ENCODE results near the gene APEX1.
"Not testable (repeated sequence)": the region's sequence is repeated elsewhere in the genome, so short reads cannot be mapped to it uniquely, and the experiment has no call there.

Gene APEX1

DNA sequence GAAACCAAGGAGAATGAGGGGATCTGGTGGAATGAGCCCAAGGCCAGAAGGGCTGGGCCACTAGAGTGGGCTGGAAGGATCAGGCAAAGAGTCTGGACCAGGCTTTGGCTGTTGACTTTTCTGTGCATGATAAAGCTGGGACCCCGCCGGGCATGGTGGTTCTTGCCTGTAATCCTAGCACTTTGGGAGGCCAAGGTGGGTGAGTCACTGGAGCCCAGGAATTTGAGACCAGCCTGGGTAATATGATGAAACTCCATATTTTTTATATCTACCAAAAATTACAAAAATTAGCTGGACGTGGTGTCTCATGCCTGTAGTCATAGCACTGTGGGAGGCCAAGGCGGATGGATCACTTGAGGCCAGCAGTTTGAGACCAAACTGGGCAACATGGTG is 18.7 kb upstream of the APEX1 start:
- no peak for DNase-seq

DNA sequence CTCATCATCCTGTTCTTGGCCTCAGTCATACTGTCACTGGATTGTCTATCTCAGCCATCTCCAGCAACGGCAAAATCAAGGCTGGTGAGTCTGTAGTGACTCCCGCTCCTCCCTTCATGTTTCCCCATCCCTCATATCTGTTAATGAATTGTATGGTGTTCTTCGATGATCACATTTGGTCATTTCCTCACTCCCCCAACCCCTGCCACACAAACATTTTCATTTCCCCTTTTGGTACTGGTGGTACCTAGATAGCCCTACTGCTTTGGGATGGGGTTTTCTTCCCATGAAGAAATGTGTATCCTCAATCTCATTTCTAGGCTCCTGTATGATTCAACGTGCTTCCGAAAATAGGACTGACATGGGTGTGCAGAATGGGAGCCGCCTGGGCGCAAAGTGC is 16.4 kb upstream of the APEX1 start:
- DNase-seq = no peak

DNA sequence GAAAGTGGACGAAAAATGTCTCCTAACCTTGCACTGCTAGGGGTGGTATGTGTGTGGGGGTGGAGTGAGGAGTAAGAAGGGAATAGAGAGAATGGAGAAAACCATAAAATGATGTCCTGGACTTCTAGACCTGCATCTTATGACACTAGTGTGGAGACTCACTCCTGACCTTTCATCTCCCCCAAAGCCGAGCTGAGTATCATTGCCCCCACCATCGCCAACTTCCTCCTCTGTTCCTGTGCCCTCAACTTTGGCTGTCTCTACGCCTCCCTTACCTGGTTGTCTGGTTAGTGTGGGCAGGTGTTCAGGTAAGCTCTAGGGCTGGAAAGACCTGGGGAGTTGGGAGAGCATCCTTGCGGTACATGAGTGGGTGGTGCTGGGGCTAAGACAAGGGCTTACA is 14.6 kb upstream of the APEX1 start:
- no peak for DNase-seq

DNA sequence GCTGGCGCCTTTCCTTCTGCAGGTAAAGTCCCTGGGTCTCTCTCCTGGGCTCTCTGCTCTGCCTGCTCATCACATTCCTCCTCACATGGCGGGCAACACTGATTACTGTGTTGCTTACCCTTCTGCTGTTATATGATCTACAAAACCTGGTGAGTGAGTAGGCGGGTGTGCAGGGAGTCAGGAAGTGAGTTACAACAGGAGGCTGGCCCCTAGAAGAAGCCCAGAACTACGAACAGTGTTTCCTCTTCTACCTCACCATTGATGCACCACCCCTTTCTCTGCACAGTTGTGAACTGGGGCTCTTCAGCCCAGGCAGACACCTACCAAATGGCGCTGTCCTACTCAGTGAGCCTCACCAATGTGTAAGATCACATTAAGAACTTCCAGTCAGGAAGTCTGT is 14.1 kb upstream of the APEX1 start:
- DNase-seq = no peak

DNA sequence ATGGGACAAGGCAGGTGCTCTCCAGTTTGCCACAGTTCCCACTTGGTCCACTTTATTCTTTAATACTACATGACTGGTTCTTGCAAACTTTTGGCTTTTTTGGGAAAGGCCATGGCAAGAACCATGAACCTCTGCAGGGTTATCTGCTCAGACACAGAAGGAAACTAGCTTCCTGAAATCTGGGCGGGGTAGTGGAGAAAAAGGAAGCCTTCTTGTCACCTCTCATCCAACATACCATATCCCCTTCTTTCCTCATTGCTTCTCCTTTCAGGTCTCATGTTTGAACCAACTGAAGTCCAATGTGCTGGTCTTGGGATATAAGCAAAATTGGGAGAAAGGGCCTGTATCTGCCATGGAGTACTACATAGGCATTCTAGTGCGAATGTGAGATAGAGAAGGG is 13.6 kb upstream of the APEX1 start:
- no peak for DNase-seq

DNA sequence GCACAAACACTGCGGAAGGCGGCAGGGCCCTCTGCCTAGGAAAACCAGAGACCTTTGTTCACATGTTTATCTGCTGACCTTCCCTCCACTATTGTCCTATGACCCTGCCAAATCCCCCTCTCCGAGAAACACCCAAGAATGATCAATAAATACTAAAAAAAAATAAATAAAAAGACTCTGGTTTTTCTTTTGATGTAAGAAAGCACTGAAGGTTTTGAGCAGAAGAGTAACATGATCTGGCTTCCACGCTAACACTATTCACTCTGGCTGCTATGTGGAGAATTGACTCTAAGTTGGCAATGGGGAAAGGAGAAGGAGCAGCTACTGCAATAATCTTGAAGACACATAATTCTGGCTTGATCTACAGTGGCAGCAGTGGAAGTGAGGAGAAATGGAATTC is 11.4 kb upstream of the APEX1 start:
- not testable (repeated sequence) for DNase-seq

DNA sequence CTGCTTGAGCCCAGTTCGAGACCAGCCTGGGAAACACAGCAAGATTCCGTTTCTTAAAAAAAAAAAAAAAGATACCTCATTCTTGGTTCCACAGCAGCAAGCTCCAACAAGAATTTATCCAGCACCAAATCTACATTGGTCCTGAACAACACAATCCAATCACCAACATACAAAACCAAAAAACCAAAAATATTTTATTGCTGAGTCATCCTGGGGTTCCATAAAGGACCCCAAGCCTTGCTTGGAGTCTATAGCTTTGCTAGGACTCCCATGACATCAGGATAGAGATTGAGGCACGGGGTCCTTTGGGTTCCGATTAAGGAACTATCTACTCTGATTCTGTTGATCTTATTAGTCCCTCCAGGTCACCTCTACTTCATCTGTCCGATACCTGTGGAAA is 8.1 kb upstream of the APEX1 start:
- no peak for DNase-seq

DNA sequence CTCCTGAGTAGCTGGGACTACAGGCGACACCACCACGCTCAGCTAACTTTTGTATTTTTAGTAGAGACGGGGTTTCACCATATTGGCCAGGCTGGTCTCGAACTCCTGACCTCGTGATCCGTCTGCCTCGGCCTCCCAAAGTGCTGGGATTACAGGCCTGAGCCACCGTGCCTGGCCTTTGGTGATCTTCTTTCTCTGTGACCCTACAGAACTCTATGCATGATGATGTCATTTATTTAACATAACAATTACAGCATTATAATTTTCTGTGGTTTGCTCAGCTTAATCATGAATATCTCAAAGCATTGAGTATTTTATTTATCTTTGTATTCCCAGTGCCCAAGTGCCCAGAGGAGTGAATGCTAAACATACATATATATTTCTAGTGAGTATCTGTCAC is 2.2 kb upstream of the APEX1 start:
- not testable (repeated sequence) for DNase-seq

DNA sequence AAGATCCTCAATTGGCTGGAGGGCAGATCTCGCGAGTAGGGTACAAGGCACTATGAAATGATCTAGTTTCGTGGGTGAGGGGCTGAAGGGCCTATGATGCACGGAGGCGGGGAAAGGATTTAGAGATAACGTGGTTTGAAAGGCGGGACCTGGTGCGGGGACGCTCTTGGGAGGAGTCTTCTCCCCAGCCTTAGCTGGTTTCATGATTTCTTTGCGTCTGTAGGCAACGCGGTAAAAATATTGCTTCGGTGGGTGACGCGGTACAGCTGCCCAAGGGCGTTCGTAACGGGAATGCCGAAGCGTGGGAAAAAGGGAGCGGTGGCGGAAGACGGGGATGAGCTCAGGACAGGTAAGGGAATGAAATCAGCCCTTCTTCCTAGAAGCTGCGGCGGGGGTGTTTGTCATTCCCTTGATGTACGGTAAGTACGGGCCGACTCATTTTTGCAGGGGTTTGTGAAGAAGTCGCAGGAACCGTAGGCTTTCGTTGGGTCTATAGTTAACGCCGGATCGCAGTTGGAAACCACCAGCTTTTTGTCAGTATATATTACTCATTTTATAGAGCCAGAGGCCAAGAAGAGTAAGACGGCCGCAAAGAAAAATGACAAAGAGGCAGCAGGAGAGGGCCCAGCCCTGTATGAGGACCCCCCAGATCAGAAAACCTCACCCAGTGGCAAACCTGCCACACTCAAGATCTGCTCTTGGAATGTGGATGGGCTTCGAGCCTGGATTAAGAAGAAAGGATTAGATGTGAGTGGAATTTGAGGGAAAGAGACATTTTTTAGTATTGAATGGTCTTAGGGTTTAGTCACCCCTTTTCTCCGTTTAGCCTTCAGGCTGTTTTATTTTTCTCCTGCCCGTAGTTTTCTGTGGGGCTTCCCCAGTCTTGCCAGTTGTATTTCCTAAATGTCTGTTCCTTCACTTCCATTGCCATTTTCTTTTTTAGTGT is 602 bp downstream of the APEX1 start:
- no peak for DNase-seq

DNA sequence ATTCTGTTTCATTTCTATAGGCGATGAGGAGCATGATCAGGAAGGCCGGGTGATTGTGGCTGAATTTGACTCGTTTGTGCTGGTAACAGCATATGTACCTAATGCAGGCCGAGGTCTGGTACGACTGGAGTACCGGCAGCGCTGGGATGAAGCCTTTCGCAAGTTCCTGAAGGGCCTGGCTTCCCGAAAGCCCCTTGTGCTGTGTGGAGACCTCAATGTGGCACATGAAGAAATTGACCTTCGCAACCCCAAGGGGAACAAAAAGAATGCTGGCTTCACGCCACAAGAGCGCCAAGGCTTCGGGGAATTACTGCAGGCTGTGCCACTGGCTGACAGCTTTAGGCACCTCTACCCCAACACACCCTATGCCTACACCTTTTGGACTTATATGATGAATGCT is 1.9 kb downstream of the APEX1 start:
- DNase-seq = no peak

DNA sequence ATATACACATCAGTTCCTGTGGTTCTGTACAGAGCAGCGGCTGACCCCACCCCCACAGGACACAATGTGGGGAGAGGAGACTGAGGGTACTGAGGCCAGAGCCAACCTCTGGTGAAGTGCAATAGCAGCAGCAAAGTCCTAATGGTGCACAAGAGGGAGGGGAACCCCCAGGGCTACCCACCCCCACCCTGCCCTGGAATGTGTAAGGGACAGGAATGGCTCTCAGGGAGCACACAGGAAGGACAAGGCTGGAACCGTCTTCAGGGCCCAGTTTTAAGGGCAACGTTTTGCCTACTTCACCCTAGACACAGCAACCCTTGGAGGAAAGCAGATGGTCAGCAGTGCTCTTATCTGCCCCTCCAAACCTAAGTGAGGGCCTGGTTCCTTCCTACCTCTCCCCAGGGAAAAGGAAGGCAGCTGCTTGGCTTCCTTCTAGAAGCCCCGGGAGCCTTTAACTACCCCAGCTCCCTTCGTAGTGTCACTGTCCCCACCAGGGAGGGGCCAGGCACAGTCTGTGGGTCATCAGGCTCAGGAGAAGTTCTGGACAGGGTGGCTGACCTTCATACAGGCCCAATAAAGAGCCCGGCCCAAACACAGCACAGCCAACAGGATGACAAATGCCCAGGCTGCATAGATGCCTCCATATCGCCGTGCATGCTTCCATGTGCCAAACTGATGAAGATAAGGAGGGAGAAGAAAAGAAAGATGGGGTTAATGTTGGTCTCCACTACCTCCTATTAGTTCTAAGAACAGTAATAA is 3.2 kb downstream of the APEX1 start:
- DNase-seq = no peak

DNA sequence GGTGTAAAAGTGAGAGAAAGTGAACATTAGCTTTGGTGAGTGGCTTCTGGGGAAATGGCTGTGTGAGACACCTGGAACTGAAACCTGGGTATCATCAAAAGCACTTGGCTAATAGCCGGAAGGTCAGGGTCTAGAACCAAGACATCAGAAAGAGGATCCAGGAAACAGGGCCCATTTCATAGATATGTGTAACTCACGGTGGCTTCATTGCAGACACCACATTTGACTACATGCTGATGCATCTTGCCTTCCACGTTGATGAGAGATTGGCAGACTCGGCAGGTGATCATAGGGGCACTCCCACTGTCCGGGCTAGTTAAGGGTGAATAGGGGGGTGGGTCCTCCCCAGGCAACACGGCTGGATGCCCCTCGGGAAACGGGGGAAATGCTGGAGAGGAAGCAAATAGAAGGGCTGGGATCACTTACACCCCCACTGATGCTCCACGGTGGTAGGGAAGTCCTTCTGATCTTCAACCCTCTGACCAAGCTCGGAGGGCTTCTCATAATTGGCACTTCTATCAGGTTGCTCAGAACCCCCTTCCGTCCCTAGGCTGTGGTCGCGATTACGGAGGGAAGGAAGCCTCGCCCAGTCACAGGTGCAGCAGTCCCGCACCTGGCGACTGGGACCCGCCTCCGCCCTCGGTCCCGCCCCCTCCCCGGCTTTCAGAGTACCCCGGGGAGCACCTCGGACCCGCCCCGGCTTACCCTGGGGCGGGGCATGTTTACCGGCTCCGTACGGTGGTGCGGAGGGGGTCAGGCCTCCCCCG is 5.6 kb downstream of the APEX1 start:
- DNase-seq = peak; percentile 33

DNA sequence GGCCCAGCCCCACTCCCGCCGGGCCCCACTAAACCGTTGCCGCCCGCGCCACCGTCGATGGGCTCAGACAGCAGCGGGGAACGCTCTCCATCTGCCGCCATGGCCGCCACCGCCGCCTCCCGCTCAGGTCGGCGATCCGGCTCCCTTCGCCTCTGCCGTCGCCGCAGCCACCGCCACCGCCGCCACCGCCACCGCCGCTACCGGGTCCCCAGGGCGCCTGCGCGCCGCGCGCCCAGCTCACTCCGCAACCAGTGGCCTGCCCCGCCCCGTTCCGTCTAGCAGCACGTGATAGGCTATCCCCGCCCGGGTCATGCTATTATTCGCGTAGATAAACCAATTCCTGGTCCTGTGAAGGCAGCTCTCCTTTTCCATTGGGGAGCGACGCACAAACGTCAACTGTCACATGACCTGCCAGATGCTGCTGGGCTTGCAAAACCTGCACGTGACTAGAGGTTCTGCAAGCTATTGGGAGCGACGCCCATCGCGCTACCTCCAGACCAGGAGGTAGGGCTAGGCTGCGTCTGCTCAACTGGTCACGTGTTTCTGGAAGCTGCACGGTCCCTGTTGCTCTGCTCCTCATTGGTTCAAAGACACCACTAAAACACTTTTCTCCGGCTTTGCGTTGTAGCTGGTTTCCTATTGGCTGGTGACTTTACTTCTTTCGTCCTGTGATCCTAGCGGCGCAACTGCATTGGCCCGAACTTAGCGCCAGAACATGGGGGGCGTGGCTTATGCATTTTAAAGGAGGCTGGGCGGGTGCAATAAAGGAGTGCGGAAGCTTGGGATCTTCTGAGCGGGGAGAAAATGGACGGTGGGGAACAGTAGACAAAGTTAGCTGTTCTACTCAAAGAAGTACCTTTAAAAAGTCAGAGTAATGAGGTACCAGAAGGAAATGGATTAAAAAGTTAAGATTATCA is 6.5 kb downstream of the APEX1 start, which contains the start of gene PIP4P1:
Gene PIP4P1 (minus strand): TSS at position 210 of the 917 bp plus-strand sequence. CDS start 109 bp downstream, at position 101.
- peak; percentile 97 for DNase-seq

DNA sequence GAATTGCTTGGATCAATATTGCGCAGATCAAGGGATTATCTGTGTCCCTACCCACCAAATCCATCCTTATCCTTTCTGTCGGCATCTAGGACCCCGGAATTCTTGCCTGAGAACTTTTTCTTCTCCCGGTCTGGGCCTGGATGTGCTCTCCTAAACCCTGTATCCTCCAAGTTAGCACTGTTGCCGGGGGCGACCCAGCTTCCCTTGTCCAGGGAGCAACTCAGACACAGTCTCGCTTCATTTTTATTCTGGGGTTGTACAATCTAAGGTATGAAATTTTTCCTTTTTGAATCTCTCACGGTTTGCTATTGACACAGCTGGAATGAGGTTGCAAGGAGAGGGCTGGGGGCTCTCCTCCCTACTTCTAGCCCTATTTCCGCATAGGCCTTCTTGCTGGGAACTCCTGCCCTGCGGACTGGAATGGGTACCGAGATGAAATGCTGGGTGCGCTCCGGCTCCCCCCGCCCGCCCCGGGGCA is 13.8 kb downstream of the APEX1 start:
- DNase-seq = no peak

DNA sequence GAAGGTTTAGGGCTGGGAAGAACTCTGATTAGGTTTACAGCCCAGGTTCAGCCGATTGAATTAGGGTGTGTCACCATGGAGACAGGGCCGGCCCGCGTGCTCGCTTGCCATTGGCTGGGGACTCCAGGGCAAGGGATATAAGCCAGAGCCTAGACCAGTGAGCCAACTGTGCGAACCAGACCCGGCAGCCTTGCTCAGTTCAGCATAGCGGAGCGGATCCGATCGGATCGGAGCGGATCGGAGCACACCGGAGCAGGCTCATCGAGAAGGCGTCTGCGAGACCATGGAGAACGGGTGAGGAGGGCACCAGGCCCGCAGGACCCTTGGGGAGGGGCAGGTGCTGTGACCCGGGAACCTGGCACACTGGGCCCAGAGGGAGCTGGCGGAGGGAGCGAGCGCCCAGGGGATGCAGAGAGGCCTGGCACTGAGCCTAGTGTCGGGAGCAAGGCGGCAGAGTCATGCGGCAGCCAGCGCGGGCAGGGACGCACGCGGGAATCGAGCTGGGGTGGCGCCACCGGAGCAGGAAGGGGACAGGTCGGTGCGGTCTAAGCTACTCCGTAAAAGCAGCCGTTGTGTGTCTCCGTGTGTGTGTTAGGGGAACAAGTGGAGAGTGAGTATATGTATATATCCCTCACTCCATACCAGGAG is 14.3 kb downstream of the APEX1 start, which contains the start of gene PNP:
Gene PNP (plus strand): TSS at position 165 of the 648 bp plus-strand sequence. CDS start 119 bp downstream, at position 284.
- DNase-seq = peak; percentile 83

DNA sequence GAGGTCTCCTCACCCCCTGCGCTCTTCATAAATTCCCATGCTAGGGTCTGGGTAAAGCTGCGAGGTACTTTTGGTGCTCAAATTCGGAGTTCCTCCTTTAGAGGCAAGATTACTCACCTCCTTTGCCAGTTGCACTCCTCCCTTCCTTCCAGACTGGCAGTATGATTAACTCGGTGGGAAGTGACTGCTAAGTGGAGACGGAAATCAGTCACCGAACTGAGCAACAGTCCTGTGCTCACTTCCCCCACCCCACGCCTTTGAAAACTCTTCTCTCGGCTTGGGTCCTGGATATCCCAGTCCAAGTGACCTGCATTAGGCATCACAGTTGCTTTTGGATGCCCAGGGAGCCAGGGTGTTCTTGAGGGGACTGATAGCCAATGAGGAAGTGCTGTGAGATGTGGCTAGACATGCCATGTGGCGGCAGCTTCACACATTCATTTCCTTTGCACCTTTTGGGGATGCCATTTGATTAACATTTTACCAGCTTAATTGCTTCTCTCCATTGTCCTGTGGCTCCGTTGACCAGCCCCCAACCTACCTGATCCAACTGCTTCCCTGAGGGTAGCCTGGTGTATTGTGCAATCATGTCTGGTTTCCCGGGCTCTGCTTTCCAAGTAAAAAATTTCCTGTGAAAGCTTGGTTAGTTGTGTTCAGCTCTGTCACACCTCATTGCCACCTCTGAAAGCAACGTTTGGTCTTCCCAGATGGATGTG is 15.0 kb downstream of the APEX1 start:
- DNase-seq = peak; percentile 49

DNA sequence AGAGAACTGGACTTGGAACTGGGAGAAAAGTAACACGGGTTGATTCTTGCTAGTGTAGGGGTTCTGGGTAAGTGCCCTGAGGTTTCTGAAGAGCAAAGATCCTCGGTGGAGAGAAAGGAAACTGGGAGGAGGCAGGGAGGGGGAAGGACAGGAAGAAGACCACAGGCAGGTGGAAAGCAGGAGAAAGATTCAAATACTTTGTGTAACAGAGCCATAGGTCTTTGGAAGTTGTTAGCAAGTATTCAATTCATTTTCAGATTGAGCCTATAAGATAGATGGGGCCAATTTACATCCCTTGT is 15.5 kb downstream of the APEX1 start:
- DNase-seq = no peak

DNA sequence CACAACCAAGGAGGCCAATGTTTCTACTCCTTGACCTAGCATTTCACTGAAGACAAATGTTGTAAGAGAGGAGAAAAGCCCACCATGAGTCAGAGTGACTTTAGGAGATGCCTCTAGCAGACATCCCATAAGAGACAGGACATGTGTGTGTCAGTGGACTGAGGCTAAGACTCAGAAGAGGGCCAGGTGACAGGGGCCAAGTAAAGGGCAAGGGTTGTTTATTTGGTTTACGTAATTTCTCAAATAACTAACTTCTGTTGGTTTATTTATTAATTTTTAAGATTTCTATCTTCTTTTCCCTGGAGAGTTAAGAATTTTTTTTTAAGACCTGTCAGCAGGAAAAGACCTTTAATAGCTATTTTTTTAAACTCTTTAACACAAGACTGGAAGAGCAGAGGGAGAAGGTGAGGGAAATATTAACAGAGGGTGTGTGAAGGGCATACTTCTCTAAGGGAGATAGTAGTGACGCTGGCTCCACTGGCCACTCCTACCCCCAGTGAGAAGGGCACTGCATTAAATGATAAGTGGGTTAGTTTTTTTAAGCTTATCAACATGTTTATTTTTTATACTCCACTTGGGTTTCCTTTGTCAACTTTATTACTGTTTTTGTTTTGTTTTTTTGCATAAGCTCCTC is 17.6 kb downstream of the APEX1 start:
- DNase-seq = no peak

DNA sequence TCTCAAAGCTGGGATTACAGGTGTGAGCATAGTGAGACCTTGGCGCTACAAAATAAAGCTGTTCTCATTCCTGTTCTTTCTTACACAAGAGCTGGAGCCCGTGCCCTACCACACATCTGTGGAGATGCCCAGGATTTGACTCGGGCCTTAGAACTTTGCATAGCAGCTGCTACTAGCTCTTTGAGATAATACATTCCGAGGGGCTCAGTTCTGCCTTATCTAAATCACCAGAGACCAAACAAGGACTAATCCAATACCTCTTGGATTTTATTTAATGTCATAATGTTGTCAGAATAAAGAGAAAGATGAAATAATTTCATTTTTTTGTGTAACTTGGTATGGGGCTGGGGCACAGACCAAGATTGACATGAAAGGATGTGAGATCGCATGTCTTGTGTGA is 21.8 kb downstream of the APEX1 start:
- no peak for DNase-seq

DNA sequence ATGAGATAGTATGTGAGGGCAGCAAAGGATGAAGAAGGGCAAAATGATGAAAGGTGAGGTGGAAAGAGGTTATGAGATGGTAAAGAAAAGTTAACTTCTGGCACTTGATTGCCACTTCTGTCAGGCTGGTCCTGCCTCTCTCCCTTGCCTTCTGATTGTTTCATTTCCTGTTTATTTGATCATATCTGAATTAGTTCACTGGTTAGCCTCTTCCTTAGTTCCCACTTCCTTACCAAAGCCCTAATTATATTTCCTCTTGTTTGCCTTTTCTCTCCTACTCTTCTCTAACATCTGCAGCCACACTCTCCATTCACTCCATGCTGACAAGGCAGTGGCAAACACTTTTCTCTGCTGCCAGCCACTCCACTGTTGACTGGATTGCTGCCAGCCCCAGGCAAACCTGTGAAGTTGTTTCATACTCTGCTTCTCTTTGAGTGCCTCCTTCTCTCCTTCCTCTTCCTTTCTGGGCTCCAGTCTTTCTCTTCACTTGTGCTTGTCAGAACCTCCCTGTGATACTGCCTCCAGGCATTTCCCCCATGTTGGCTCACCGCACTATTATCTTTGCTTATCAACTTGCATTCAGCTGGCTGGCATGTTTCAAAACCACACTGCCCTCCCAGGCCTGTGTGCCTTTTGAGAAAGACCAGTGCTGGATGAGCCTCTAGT is 22.3 kb downstream of the APEX1 start:
- DNase-seq = no peak

All from activated CD4-positive, CD25-positive, alpha-beta regulatory T cell treated with anti-CD3 and anti-CD28 coated beads, Interleukin-2, amount 50 U/mL, for 72 hours (primary cell).